MG63 (cell line): Measurements from ENCODE around the gene BPNT1. TPM values are rescaled to one million over a fixed set of nuclear protein-coding genes. Genes with fewer than 3 reads are reported as not detected.
"Not testable (repeated sequence)": the region's sequence is repeated elsewhere in the genome, so short reads cannot be mapped to it uniquely, and the experiment has no call there.

Experiments used
- DNase-seq: peaks from one replicate; pipeline ENCODE4 v3.0.0-alpha.2; 2020
- H3K27me3 ChIP-seq: fragments of 250-450 bp; sonication (Bioruptor Pico); 2 replicates; pipeline ENCODE4 v1.5.1; 2020; ENCODE audit warnings: mild to moderate bottlenecking, moderate library complexity
- H3K36me3 ChIP-seq: fragments of 250-450 bp; sonication (Bioruptor Pico); 2 replicates; pipeline ENCODE4 v1.5.1; 2020; ENCODE audit warnings: mild to moderate bottlenecking, moderate library complexity
- H3K4me3 ChIP-seq: fragments of 250-450 bp; sonication (Bioruptor Pico); 2 replicates; pipeline ENCODE4 v1.5.1; 2020; ENCODE audit warnings: mild to moderate bottlenecking, moderate library complexity
- H3K9me3 ChIP-seq: fragments of 250-450 bp; sonication (Bioruptor Pico); 2 replicates; pipeline ENCODE4 v1.5.1; 2020; ENCODE audit warnings: mild to moderate bottlenecking, moderate library complexity
- total RNA-seq: library from RNA; depleted of rRNA; stranded (reverse); fragments of >200 nt; shearing (Covaris generic); gene quantifications from 2 replicates; pipeline ENCODE4 v1.2.3, GENCODE V29; 2014; ENCODE audit warnings: low replicate concordance; rRNA removed

The BPNT1 gene
- total RNA-seq, 1 experiment from 2014 or later, result 24.3 TPM

GRCh38 chr1:220043646-220044045 is 45.9 kb downstream of the BPNT1 start:
- no peaks in the 10 kb centered on the region for H3K27me3 ChIP-seq
- H3K36me3 ChIP-seq, result peaks cover 51% of the 10 kb centered on the region
- H3K4me3 ChIP-seq, result no peak overlapping the region; the same call in 1 of the 2 replicates
- no peaks in the 10 kb centered on the region for H3K9me3 ChIP-seq
- no peak for DNase-seq

- Histone ChIP-seq H3K4me3 (no peak overlapping the region), H3K27me3 (no peaks in the 10 kb centered on the region), H3K36me3 (peaks cover 74% of the 10 kb centered on the region), H3K9me3 (no peaks in the 10 kb centered on the region)
- DNase-seq, result no peak
These were observed 49.5 kb downstream of the BPNT1 start for GRCh38 chr1:220040028-220040596.

GRCh38 chr1:220038640-220039039 is 50.9 kb downstream of the BPNT1 start:
- Histone ChIP-seq H3K27me3 (no peaks in the 10 kb centered on the region), H3K4me3 (no peak overlapping the region), H3K9me3 (no peaks in the 10 kb centered on the region), H3K36me3 (peaks cover 76% of the 10 kb centered on the region)
- DNase-seq, result no peak

GRCh38 chr1:220037810-220038209 is 51.8 kb downstream of the BPNT1 start:
- H3K36me3 ChIP-seq, result peaks cover 77% of the 10 kb centered on the region
- not testable (repeated sequence) for H3K9me3 ChIP-seq, H3K27me3 ChIP-seq, H3K4me3 ChIP-seq, DNase-seq

GRCh38 chr1:220032911-220033310 is 56.7 kb downstream of the BPNT1 start:
- DNase-seq, result no peak
- H3K27me3 ChIP-seq, result no peaks in the 10 kb centered on the region
- peaks cover 83% of the 10 kb centered on the region for H3K36me3 ChIP-seq
- H3K9me3 ChIP-seq, result no peaks in the 10 kb centered on the region
- no peak overlapping the region for H3K4me3 ChIP-seq

- H3K9me3 ChIP-seq, result no peaks in the 10 kb centered on the region
- no peaks in the 10 kb centered on the region for H3K27me3 ChIP-seq
- H3K4me3 ChIP-seq, result no peak overlapping the region
- H3K36me3 ChIP-seq, result peaks cover 83% of the 10 kb centered on the region
- DNase-seq, result no peak
These were observed 58.3 kb downstream of the BPNT1 start for GRCh38 chr1:220031287-220031686.

GRCh38 chr1:220028346-220028895 is 61.2 kb downstream of the BPNT1 start:
- no peak overlapping the region for H3K4me3 ChIP-seq
- no peaks in the 10 kb centered on the region for H3K9me3 ChIP-seq
- H3K36me3 ChIP-seq, result peaks cover 84% of the 10 kb centered on the region
- no peak for DNase-seq
- H3K27me3 ChIP-seq, result no peaks in the 10 kb centered on the region

GRCh38 chr1:220019071-220019470 is 70.5 kb downstream of the BPNT1 start:
- Histone ChIP-seq H3K36me3 (peaks cover 83% of the 10 kb centered on the region), H3K9me3 (no peaks in the 10 kb centered on the region), H3K4me3 (no peak overlapping the region), H3K27me3 (no peaks in the 10 kb centered on the region)
- DNase-seq, result no peak

GRCh38 chr1:220013497-220013896 is 76.1 kb downstream of the BPNT1 start:
- Histone ChIP-seq H3K9me3 (no peaks in the 10 kb centered on the region), H3K4me3 (no peak overlapping the region)
- no peak for DNase-seq

GRCh38 chr1:220012259-220012658 is 77.3 kb downstream of the BPNT1 start:
- H3K27me3 ChIP-seq, result no peaks in the 10 kb centered on the region
- peaks cover 78% of the 10 kb centered on the region for H3K36me3 ChIP-seq
- no peaks in the 10 kb centered on the region for H3K9me3 ChIP-seq
- no peak overlapping the region for H3K4me3 ChIP-seq
- DNase-seq, result no peak

More at GRCh38 chr1:220013497-220013896, 76.1 kb downstream of the BPNT1 start:
- Histone ChIP-seq H3K36me3 (peaks cover 83% of the 10 kb centered on the region), H3K27me3 (no peaks in the 10 kb centered on the region)

- peaks cover 78% of the 10 kb centered on the region for H3K36me3 ChIP-seq
These were observed 78.0 kb downstream of the BPNT1 start for GRCh38 chr1:220011620-220012019.

More at GRCh38 chr1:220011620-220012019, 78.0 kb downstream of the BPNT1 start:
- Histone ChIP-seq H3K4me3 (no peak overlapping the region), H3K9me3 (no peaks in the 10 kb centered on the region), H3K27me3 (no peaks in the 10 kb centered on the region)
- no peak for DNase-seq

Other genes with a start within 250 kb of the BPNT1 start
- 2.1 TPM in 1 of 2 replicates, not detected in the other for gene SLC30A10, start 161.2 kb downstream of the BPNT1 start, total RNA-seq
- 95.3 and 106 TPM in 2 replicates for gene EPRS1, start 43.3 kb downstream of the BPNT1 start, total RNA-seq
- gene IARS2, start 4.3 kb upstream of the BPNT1 start, total RNA-seq, result 152 and 189 TPM in 2 replicates
- gene RAB3GAP2, start 182.7 kb upstream of the BPNT1 start, total RNA-seq, result 16.3 and 16.8 TPM in 2 replicates